DMS53 (cell line): ENCODE results near the gene ACTR3.
"Not testable (repeated sequence)": the region's sequence is repeated elsewhere in the genome, so short reads cannot be mapped to it uniquely, and the experiment has no call there.

ENCODE experiments used
- DNase-seq: peaks from one replicate; lab custom pipeline; 2025; lab: John Stamatoyannopoulos, UW

Gene ACTR3

DNA sequence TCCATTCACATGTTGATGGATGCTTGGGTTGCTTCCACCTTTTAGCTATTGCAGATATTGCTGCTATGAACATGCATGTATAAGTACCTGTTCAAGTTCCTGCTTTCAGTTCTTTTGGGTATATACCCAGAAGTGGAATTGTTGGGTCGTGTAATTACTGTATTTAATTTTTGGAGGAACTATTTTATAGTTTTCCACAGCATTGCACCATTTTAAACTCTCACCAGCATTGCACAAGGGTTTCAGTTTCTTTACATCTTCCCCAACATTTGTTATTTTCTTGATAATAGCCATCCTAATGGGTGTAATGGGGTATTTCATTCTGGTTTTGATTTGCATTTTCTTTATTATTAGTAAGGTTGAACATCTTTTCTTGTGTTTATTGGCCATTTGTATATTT is 16.0 kb downstream of the ACTR3 start:
- no peak for DNase-seq

GRCh38 chr2:113906647-113907046 is 16.8 kb downstream of the ACTR3 start:
- DNase-seq = no peak

- DNase-seq = no peak
Observed at GRCh38 chr2:113907297-113907696, 17.4 kb downstream of the ACTR3 start.

- DNase-seq = no peak
Observed at GRCh38 chr2:113910110-113910717, 20.3 kb downstream of the ACTR3 start.

DNA sequence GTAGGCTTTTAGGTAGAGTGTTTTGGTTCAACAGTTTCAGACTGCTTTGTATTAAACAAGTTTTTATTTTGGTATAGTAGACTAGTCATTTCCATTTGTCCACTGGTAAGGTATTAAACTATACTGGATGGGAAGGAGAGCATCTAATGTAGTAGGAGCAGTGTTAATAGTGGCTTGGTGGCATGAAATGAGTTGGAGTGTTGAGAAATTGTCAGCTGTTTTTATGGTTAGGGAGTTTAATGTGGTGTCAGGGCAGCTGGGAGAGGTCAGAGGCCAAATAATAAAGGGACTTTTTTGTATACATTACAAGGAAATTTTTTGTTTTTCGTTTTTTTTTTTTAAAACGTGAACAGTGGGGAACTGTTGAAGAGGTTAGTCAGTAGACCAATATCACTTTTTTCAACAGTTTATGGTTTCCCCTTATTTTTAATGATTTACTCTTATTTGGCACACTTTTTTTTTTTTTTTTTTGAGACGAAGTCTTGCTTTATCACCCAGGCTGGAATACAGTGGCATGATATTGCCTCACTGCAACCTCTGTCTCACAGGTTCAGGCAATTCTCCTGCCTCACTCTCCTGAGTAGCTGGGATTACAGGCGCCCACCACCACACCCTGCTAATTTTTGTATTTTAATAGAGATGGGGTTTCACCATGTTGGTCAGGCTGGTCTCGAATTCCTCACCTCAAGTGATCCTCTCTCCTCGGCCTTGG is 21.2 kb downstream of the ACTR3 start:
- DNase-seq = no peak

DNA sequence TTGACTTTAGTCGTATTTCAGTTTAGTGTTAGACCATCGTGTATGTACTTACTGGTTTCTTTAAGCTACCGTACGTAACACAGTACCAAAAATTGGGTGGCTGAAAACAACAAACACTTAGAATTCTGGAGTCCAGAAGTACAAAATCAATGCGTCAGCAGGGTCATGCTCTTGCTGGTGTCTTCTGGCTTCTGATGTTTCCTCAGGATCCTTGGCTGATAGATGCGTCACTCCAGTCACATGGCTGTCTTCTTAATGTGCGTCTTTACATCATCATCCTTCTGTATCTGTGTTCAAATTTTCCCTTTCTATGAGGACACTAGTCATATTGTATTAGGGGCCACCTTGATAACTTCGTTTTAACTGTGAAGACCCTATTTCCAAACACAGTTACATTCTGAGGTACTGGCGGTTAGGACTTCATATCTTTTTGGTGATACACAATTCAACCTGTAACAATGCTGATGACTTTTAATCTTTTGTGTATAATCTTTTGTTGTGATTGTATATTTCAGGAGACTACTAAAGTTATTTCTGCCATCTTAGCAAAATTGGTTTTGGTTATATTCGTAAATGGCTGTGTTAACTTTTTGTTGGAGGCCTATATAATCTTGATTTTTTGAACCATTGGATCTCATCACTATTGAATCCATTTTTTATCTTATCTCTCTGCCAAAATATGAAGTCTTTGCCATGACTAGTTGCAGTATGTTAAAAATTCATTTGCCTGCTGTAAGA is 25.4 kb downstream of the ACTR3 start:
- DNase-seq = no peak

DNA sequence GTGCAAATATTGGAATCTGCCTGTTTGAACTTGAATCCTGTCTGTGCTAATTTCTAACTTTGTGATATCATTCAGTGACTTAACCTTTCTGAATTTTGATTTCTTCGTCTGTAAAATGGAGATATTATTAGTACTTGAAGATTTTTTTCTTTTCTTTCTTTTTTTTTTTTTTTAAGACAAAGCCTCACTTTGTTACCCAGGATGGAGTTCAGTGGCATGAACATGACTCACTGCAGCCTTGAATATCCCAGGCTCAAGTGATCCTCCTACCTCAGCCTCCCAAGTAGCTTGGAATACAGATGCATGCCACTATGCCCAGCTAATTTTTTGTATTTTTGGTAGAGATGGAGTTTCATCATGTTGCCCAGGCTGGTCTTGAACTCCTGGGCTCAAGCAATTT is 28.3 kb downstream of the ACTR3 start:
- DNase-seq = no peak

GRCh38 chr2:113920996-113921395 is 31.1 kb downstream of the ACTR3 start:
- no peak for DNase-seq

DNA sequence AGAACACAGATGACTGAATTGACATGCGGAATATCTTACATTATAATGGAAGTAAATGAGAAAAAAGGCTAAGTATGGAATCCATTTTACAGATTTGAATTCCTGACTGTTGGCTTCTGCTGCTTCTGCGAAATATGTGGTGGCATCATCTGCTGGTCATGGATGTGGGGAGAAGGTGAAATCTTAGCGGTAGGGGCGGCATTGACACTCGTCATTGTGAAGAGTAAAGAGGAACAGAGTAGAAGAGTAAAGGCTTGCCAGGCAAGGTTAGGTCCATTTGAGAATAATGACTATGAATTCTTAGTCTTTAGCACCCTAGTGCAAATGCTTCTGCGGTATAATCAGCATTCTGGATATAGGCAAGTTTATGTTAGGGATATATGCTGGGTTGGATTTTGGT is 32.4 kb downstream of the ACTR3 start:
- no peak for DNase-seq

GRCh38 chr2:113922784-113923183 is 32.9 kb downstream of the ACTR3 start:
- DNase-seq = no peak

- no peak for DNase-seq
Observed at GRCh38 chr2:113925884-113926283, 36.0 kb downstream of the ACTR3 start.

DNA sequence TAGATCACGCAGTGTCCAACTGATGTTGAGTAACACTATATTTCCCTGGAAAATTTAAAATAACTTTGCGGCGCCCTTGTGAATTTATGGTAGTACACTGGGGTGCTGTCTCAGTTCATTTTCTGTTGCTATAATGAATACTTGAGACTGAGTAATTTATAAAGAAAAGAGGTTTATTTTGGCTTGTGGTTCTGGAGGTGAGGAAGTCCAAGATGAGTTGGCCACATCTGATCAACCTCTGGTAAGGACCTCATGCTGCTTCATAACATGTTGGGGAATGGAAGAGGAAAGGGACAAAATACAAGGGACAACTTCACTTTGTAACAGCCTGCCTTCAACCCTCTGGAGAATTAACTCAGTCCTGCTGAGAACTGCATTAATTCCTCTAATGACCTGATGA is 36.4 kb downstream of the ACTR3 start:
- DNase-seq = no peak

DNA sequence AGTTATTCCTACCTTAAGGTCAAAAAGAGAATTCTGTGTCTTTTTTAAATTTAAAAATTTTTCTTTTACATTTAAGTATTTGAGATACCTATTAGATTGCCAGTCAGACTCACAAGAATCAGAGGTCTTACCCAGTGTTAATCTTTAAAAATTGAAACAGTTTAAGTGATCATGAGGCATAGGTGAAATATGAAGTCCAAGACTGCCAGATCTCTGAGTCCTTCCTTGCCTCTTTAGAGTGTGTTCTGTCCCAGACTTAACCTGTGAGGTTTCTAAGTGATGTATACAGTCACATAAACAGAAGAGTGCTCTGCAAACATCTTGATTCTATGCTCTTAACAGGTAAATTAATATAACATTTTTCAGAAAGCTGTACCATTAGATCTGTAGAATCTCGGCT is 40.6 kb downstream of the ACTR3 start:
- no peak for DNase-seq

GRCh38 chr2:113937501-113937900 is 47.6 kb downstream of the ACTR3 start:
- no peak for DNase-seq

GRCh38 chr2:113940891-113941290 is 51.0 kb downstream of the ACTR3 start:
- no peak for DNase-seq

GRCh38 chr2:113945784-113946183 is 55.9 kb downstream of the ACTR3 start:
- not testable (repeated sequence) for DNase-seq

- DNase-seq = not testable (repeated sequence)
Observed at GRCh38 chr2:113950906-113951305, 61.0 kb downstream of the ACTR3 start.

DNA sequence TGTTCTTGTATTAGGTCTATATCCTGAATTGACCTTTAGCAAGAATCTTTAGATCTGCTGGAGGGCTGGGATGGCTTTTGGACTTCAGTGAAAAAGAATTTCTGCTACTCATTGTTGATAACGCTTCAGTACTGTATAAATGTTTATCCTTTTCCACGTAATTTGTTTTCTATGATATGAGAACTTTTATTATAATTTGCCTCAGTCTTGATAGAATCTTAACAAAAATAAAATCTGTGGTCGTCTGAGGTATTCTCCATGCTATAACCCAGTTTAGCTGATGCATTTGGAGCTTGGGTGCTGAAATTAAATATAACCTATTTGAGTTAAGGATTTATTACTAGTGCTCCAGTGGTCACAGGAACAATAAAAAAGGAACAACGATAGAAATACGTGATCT is 71.1 kb downstream of the ACTR3 start:
- DNase-seq = no peak

GRCh38 chr2:113962692-113963480 is 73.0 kb downstream of the ACTR3 start:
- DNase-seq = no peak

DNA sequence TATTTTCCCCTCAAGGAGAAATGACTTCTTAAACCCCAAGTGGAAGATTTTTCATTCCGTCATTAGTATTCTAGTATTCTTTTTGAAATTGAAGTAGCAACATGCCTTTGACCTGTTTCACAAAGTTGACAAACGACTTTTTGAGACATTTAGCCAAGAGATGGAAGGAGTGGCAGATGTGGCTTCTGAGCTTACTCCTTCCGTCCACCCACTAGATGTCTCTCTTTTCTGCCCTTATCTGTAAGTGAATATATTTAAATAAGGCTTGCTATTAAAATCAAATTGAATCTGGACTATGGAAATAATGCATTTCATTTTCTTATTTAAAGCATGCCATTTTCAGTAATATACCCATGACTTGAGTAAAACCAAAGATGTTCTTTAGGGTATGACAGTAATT is 74.1 kb downstream of the ACTR3 start:
- DNase-seq = peak; percentile 17

DNA sequence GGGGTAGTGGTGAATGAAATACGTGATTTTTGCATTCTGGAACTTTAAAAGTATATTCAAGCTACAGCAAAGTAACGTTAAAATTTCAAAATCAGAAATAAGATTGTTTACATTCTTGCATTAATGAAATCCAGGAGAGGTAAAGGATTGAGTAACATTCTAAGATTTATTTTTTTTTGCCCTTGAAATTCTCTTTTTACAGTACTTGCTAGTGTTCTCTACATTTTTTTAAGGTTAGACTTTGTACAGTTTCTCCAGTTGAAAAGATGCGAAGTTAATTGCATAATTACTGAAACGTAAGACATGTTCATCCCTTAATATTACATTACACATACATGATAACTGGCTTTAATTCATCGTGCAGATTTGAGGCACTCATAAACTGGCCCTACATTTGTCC is 74.5 kb downstream of the ACTR3 start:
- DNase-seq = no peak

DNA sequence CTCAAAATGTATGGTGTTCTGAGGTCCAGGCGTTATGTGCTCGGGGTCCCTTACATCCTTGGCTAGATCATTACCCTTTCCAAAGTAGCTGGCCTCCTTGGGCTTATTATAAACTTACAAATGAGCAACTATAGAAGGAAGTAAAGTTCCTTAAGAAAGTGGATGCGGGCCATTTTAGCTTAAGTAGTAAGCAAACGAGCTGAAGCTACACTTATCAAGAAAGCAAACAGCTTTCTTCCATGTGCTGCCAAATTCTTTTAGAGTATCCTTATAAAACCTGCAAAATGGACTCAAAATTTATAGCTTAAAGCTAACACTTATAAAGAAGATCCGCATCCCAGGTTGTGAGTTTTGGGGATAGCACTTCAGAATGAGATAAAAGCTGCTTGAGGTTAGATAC is 75.3 kb downstream of the ACTR3 start:
- DNase-seq = no peak

GRCh38 chr2:113965644-113966043 is 75.8 kb downstream of the ACTR3 start:
- peak; percentile 83 for DNase-seq
